IMR-90 (cell line): ENCODE data around the gene COG3. TPM values are rescaled to one million over a fixed set of nuclear protein-coding genes. Genes with fewer than 3 reads are reported as not detected.
A peak's percentile ranks its signal among the peaks of the same experiment; 100 is the strongest.

Experiments used
- ATAC-seq: fragments of 200-7000 bp; cut with Tn5 transposase; 2 replicates; pipeline ENCODE4 v1.9.1; 2020; ENCODE audit warnings: low read depth, mild to moderate bottlenecking, moderate library complexity
- Bru-seq: library from RNA; stranded (reverse); fragments of 400-500 nt; gene quantifications from one replicate; lab custom pipeline; 2021; lab: Mats Ljungman, UMichigan
- BruChase-seq, 2 experiments: library from RNA; stranded (reverse); fragments of 400-500 nt; gene quantifications; one replicate each; lab custom pipeline; 2021; lab: Mats Ljungman, UMichigan
- BruUV-seq: library from RNA; stranded (reverse); fragments of 400-500 nt; replicated peaks from 2 replicates; lab custom pipeline; 2021; lab: Mats Ljungman, UMichigan
- CTCF ChIA-PET: fragments of 300-600 bp; formaldehyde crosslinking; extraction: SDS; loops from one replicate; lab custom pipeline; 2021; ENCODE audit warnings: antibody characterized with exemption; lab: Yijun Ruan, JAX
- POLR2A ChIA-PET: fragments of 300-600 bp; sonication (Branson Sonifier 250); formaldehyde crosslinking; loops from one replicate; lab custom pipeline; 2022; ENCODE audit warnings: antibody characterized with exemption; ENCODE audit not compliant: unreplicated experiment; lab: Charles Lee
- DNase-seq: peaks from one replicate; pipeline ENCODE4 v3.0.0; 2013
- H2AFZ ChIP-seq: replicated peaks from 2 replicates; pipeline ENCODE3; 2013; ENCODE audit warnings: low read length, mild to moderate bottlenecking; ENCODE audit not compliant: poor library complexity
- H2AK5ac ChIP-seq: 2 replicates; pipeline ENCODE4 v1.6.1; 2013; ENCODE audit warnings: low read depth, low read length, inconsistent platforms
- H2AK9ac ChIP-seq: replicated peaks from 2 replicates; pipeline ENCODE3; 2013; ENCODE audit warnings: mild to moderate bottlenecking, low read depth, low read length, moderate library complexity; ENCODE audit not compliant: poor library complexity
- H2BK120ac ChIP-seq: 2 replicates; pipeline ENCODE4 v1.6.1; 2013; ENCODE audit warnings: low read depth, low read length, inconsistent platforms
- H2BK15ac ChIP-seq: 3 replicates; pipeline ENCODE4 v1.6.1; 2013; ENCODE audit warnings: low read depth, low read length, inconsistent platforms
- H2BK20ac ChIP-seq: 2 replicates; pipeline ENCODE4 v1.6.1; 2013; ENCODE audit warnings: low read depth, mild to moderate bottlenecking, inconsistent platforms, low read length, moderate library complexity
- H2BK5ac ChIP-seq: 2 replicates; pipeline ENCODE4 v1.6.1; 2013; ENCODE audit warnings: mild to moderate bottlenecking, low read depth, low read length, inconsistent platforms; ENCODE audit not compliant: poor library complexity, severe bottlenecking
- H3K14ac ChIP-seq: replicated peaks from 2 replicates; pipeline ENCODE4 v1.6.1; 2013; ENCODE audit warnings: low read depth, low read length, inconsistent platforms
- H3K18ac ChIP-seq: 2 replicates; pipeline ENCODE4 v1.6.1; 2013; ENCODE audit warnings: low read depth, low read length, control low read depth
- H3K23ac ChIP-seq: 2 replicates; pipeline ENCODE4 v1.6.1; 2013; ENCODE audit warnings: low read depth, low read length, inconsistent platforms
- H3K27ac ChIP-seq: 2 replicates; pipeline ENCODE4 v1.5.1; 2013; ENCODE audit warnings: mild to moderate bottlenecking, control low read depth, low read length; ENCODE audit not compliant: insufficient read depth
- H3K27me3 ChIP-seq: 2 replicates; pipeline ENCODE4 v1.6.1; 2013; ENCODE audit warnings: low read length; ENCODE audit not compliant: control insufficient read depth, insufficient read depth
- H3K36me3 ChIP-seq: 2 replicates; pipeline ENCODE4 v1.6.1; 2013; ENCODE audit warnings: low read length, mixed read lengths; ENCODE audit not compliant: control insufficient read depth, insufficient read depth
- H3K4ac ChIP-seq: 2 replicates; pipeline ENCODE4 v1.6.1; 2013; ENCODE audit warnings: low read depth, low read length, inconsistent platforms
- H3K4me1 ChIP-seq: 2 replicates; pipeline ENCODE4 v1.6.1; 2013; ENCODE audit warnings: low read length, mixed read lengths; ENCODE audit not compliant: control insufficient read depth, insufficient read depth
- H3K4me2 ChIP-seq: 2 replicates; pipeline ENCODE4 v1.6.1; 2013; ENCODE audit warnings: low read depth, mild to moderate bottlenecking, control low read depth, low read length, moderate library complexity
- H3K4me3 ChIP-seq: 2 replicates; pipeline ENCODE4 v1.5.1; 2013; ENCODE audit warnings: low read depth, mild to moderate bottlenecking, control low read depth, low read length, moderate library complexity; ENCODE audit not compliant: insufficient read depth
- H3K56ac ChIP-seq: 2 replicates; pipeline ENCODE4 v1.6.1; 2013; ENCODE audit warnings: low read length, inconsistent platforms; ENCODE audit not compliant: insufficient read depth; ENCODE audit errors: extremely low read depth
- H3K79me1 ChIP-seq, 2 experiments: 2 replicates each; pipeline ENCODE4 v1.6.1; 2013; ENCODE audit warnings: low read length in 2 of 2, inconsistent platforms in 1 of 2, low read depth in 1 of 2
- H3K9ac ChIP-seq: 2 replicates; pipeline ENCODE4 v1.6.1; 2013; ENCODE audit warnings: low read depth, low read length, control low read depth
- H3K9me1 ChIP-seq: 2 replicates; pipeline ENCODE4 v1.6.1; 2013; ENCODE audit warnings: low read length, inconsistent platforms; ENCODE audit not compliant: insufficient read depth
- H3K9me3 ChIP-seq: 2 replicates; pipeline ENCODE4 v1.6.1; 2013; ENCODE audit warnings: low read length; ENCODE audit not compliant: control insufficient read depth, insufficient read depth
- H4K20me1 ChIP-seq: 2 replicates; pipeline ENCODE4 v1.6.1; 2013; ENCODE audit warnings: low read length, inconsistent platforms; ENCODE audit not compliant: insufficient read depth
- H4K5ac ChIP-seq: 2 replicates; pipeline ENCODE4 v1.6.1; 2013; ENCODE audit warnings: mild to moderate bottlenecking, low read depth, low read length, control low read depth
- H4K8ac ChIP-seq, 2 experiments: 2 replicates each; pipeline ENCODE4 v1.6.1; 2013; ENCODE audit warnings: low read depth in 2 of 2, low read length in 2 of 2, control low read depth in 1 of 2, inconsistent platforms in 1 of 2
- H4K91ac ChIP-seq: 2 replicates; pipeline ENCODE4 v1.6.1; 2013; ENCODE audit warnings: low read depth, low read length, inconsistent platforms; ENCODE audit not compliant: insufficient read depth
- BHLHE40 ChIP-seq: fragments of 150-350 bp; IDR thresholded peaks from 2 replicates; pipeline ENCODE4 v1.6.1; 2016; ENCODE audit warnings: mild to moderate bottlenecking, low read depth, low read length
- CHD1 ChIP-seq: IDR thresholded peaks from 2 replicates; pipeline ENCODE4 v1.6.1; 2012; ENCODE audit warnings: low read depth, low read length, improper control_type of control experiment
- CTCF ChIP-seq: conservative IDR thresholded peaks from 2 replicates; pipeline ENCODE4 v1.5.1; 2012; ENCODE audit warnings: mild to moderate bottlenecking, low read depth, low read length, improper control_type of control experiment
- FOS ChIP-seq: fragments of 150-350 bp; IDR thresholded peaks from 2 replicates; pipeline ENCODE4 v1.6.1; 2016; ENCODE audit warnings: low read depth, low read length
- MAZ ChIP-seq: IDR thresholded peaks from 2 replicates; pipeline ENCODE4 v1.6.1; 2012; ENCODE audit warnings: low read depth, mild to moderate bottlenecking, low read length, improper control_type of control experiment, moderate library complexity, borderline replicate concordance
- MXI1 ChIP-seq: IDR thresholded peaks from 2 replicates; pipeline ENCODE4 v1.6.1; 2012; ENCODE audit warnings: low read depth, mild to moderate bottlenecking, low read length, moderate library complexity, borderline replicate concordance
- POLR2A ChIP-seq: IDR thresholded peaks from 2 replicates; pipeline ENCODE4 v1.6.1; 2012; ENCODE audit warnings: mild to moderate bottlenecking, low read depth, low read length
- SMC3 ChIP-seq: fragments of 150-350 bp; IDR thresholded peaks from 2 replicates; pipeline ENCODE4 v1.6.1; 2016; ENCODE audit warnings: low read depth, mild to moderate bottlenecking, antibody characterized with exemption, low read length, moderate library complexity
- WGBS, 2 experiments: methylation state at CpG; one replicate each; pipeline versions ENCODE4 v1.1.5 to v1.1.7; 2013; ENCODE audit warnings: missing lambda C conversion rate in 2 of 2; ENCODE audit not compliant: insufficient read length in 1 of 2; ENCODE audit errors: extremely low coverage in 2 of 2; 5-methylcytosine and 5-hydroxymethylcytosine counted together
- dilution Hi-C: fragments of 300-500 bp; cut with HindIII; formaldehyde crosslinking; loops from one replicate; pipeline ENCODE4 v1.14.3; 2018; ENCODE audit warnings: low sequenced_read_pairs; ENCODE audit not compliant: unreplicated experiment
- in situ Hi-C: fragments of 300-500 bp; cut with MboI; formaldehyde crosslinking; loops from 3 replicates; pipeline ENCODE4 v1.14.3; 2019; ENCODE audit warnings: low sequenced_read_pairs, inconsistent platforms, mixed read lengths
- intact Hi-C: fragments of 100-400 bp; cut with micrococcal nuclease; formaldehyde crosslinking; loops from 2 replicates; pipeline ENCODE4 v1.10.0; 2022
- long read RNA-seq: library from polyadenylated mRNA; unstranded; transcript quantifications from one replicate; pipeline ENCODE4 v2.0.0, GENCODE V29; 2021; ENCODE audit not compliant: unreplicated experiment
- polyA plus RNA-seq, 3 experiments: library from polyadenylated mRNA; depleted of rRNA; stranded (reverse); fragments of >200 nt; gene quantifications; 2 replicates each; pipeline ENCODE4 v1.2.3, GENCODE V29; 2012; ENCODE audit warnings: low replicate concordance in 1 of 3
- total RNA-seq: library from RNA; depleted of rRNA; stranded (reverse); fragments of >200 nt; gene quantifications from 2 replicates; pipeline ENCODE4 v1.2.3, GENCODE V29; 2012; rRNA removed

The COG3 gene
- total RNA-seq: 31.9 and 34.2 TPM in 2 replicates
- 20.4 and 21.7 TPM in 2 replicates for polyA plus RNA-seq (2012; rRNA removed)
- 9.5 and 14.5 TPM in 2 replicates for polyA plus RNA-seq (2012; cell fraction: cytosol; rRNA removed)
- polyA plus RNA-seq (2012; cell fraction: nucleus; rRNA removed; ENCODE audit: low replicate concordance): 24.8 and 54.3 TPM in 2 replicates
- Bru-seq, nascent RNA: percentile 91 among the genes with signal in this experiment
- BruChase-seq, experiment 1, labeled RNA remaining after a 6-hour chase: percentile 80 among the genes with signal in this experiment
- percentile 86 among the genes with signal in this experiment for BruChase-seq, experiment 2, labeled RNA remaining after a 2-hour chase
- long read RNA-seq, full-length matches to known transcripts: 5 of 17 reads
- long read RNA-seq, partial matches to known transcripts: 9 of 17 reads
- long read RNA-seq, other reads (novel, unspliced or antisense): 3 of 17 reads

GRCh38 chr13:45464687-45465453 is at the start of gene COG3:
COG3 (plus strand) TSS chr13:45464939; CDS start chr13:45465037, 98 bp downstream.
- Histone ChIP-seq H3K4me3 (peak within 1 kb of the TSS; percentile 83), H4K91ac (peak within 1 kb of the TSS; percentile 83), H4K20me1 (peaks cover 43% of the 10 kb centered on the region), H3K56ac (peak within 1 kb of the TSS; percentile 50), H2AFZ (peak within 1 kb of the TSS; percentile 99), H3K9ac (peak within 1 kb of the TSS; percentile 88), H2BK15ac (peak within 1 kb of the TSS; percentile 84; the same call in 2 of the 3 replicates), H3K27ac (peak within 1 kb of the TSS; percentile 91), H3K9me3 (no peaks in the 10 kb centered on the region), H3K36me3 (peaks cover 2% of the 10 kb centered on the region; the same call in 1 of the 2 replicates), H3K4me2 (peak within 1 kb of the TSS; percentile 95), H2AK9ac (peak within 1 kb of the TSS; percentile 98), H3K4me1 (peaks cover 2% of the 10 kb centered on the region; the same call in 1 of the 2 replicates), H3K27me3 (no peaks in the 10 kb centered on the region), H4K8ac (peak within 1 kb of the TSS; percentile 84 to 97), H2BK120ac (peak within 1 kb of the TSS; percentile 69), H3K4ac (peak within 1 kb of the TSS; percentile 89), H3K18ac (peak within 1 kb of the TSS; percentile 66), H3K23ac (peak within 1 kb of the TSS; percentile 81), H3K9me1 (peaks cover 9% of the 10 kb centered on the region), H3K79me1 (peaks cover 4 to 42% of the 10 kb centered on the region in 2 experiments; a peak in 3 of 4 replicates), H2AK5ac (peak within 1 kb of the TSS; percentile 88), H3K14ac (peak within 1 kb of the TSS; percentile 93), H2BK5ac (peak within 1 kb of the TSS; percentile 90), H4K5ac (peak within 1 kb of the TSS; percentile 92), H2BK20ac (peak within 1 kb of the TSS; percentile 58; the same call in 1 of the 2 replicates)
- intact Hi-C loops: loop anchor here (2.0 to 5.0 kb wide), 2 partner anchors 48 to 70 kb away; partner anchors contain the start of gene SLC25A30
- ATAC-seq (peak; percentile 94), DNase-seq (peak; percentile 97)
- no TSS peak for BruUV-seq
- dilution Hi-C loops: no loop called here
- ChIA-PET POLR2A (no interaction called here), CTCF (no interaction called here)
- 0% methylated on average over 27 of the region's 63 CpGs; no CpG with 5 or more reads in 1 of the 2 experiments for WGBS, 2 experiments
- TF ChIP-seq BHLHE40: peak; percentile 72; the same call in 1 of the 2 replicates
- peak; percentile 90 for TF ChIP-seq POLR2A
- TF ChIP-seq SMC3: peak; percentile 25; the same call in 1 of the 2 replicates
- no peak for TF ChIP-seq FOS
- TF ChIP-seq MXI1: peak; percentile 53; the same call in 1 of the 2 replicates
- TF ChIP-seq CHD1: no peak
- TF ChIP-seq CTCF: peak; percentile 37; the same call in 1 of the 2 replicates
- TF ChIP-seq MAZ: peak; percentile 40; the same call in 1 of the 2 replicates
- in situ Hi-C loops: no loop called here
